Ishikawa (cell line): Measurements from ENCODE around the gene COL18A1.

Source experiments
- CEBPB ChIP-seq: IDR thresholded peaks from 2 replicates; pipeline ENCODE4 v1.6.1; 2012
- CREB1 ChIP-seq: IDR thresholded peaks from 2 replicates; pipeline ENCODE4 v1.6.1; 2012; ENCODE audit warnings: low read depth
- EP300 ChIP-seq: IDR thresholded peaks from 2 replicates; pipeline ENCODE4 v1.6.1; 2012; ENCODE audit warnings: borderline replicate concordance
- MAX ChIP-seq: IDR thresholded peaks from 2 replicates; pipeline ENCODE4 v1.6.1; 2012
- NFIC ChIP-seq: IDR thresholded peaks from 2 replicates; pipeline ENCODE4 v1.6.1; 2012
- RAD21 ChIP-seq: IDR thresholded peaks from 2 replicates; pipeline ENCODE4 v1.6.1; 2012; ENCODE audit warnings: low read depth
- REST ChIP-seq: IDR thresholded peaks from 2 replicates; pipeline ENCODE4 v1.6.1; 2012; ENCODE audit warnings: low read depth, mild to moderate bottlenecking
- TAF1 ChIP-seq: IDR thresholded peaks from 2 replicates; pipeline ENCODE4 v1.6.1; 2012; ENCODE audit warnings: low read depth, mild to moderate bottlenecking
- TCF12 ChIP-seq: IDR thresholded peaks from 2 replicates; pipeline ENCODE4 v1.6.1; 2012; ENCODE audit warnings: low read depth

DNA sequence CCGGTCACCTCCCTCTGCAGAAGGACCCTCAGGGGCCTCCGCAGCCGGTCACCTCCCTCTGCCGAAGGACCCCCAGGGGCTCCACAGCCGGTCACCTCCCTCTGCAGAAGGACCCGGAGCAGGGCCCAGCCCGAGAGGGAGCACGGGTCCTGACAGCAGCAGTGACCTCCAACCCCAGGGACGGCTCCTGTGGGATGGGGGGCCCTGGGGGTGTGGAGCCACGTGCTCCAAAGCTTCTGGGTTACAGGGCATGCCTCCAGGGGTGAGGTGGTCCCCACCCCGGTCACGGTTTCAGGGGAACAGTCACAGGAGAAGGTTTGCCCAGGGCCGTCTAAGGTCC lies 97.0 kb downstream of the COL18A1 start:
- no peak for TF ChIP-seq EP300
- no peak for TF ChIP-seq CEBPB
- no peak for TF ChIP-seq TAF1
- no peak for TF ChIP-seq MAX
- TF ChIP-seq NFIC = no peak
- TF ChIP-seq RAD21 = no peak
- TF ChIP-seq REST = no peak
- no peak for TF ChIP-seq TCF12
- no peak for TF ChIP-seq CREB1
